ENCODE measurements around the gene HSP90B1.
A peak's percentile ranks its signal among the peaks of the same experiment; 100 is the strongest.

The HSP90B1 gene

DNA sequence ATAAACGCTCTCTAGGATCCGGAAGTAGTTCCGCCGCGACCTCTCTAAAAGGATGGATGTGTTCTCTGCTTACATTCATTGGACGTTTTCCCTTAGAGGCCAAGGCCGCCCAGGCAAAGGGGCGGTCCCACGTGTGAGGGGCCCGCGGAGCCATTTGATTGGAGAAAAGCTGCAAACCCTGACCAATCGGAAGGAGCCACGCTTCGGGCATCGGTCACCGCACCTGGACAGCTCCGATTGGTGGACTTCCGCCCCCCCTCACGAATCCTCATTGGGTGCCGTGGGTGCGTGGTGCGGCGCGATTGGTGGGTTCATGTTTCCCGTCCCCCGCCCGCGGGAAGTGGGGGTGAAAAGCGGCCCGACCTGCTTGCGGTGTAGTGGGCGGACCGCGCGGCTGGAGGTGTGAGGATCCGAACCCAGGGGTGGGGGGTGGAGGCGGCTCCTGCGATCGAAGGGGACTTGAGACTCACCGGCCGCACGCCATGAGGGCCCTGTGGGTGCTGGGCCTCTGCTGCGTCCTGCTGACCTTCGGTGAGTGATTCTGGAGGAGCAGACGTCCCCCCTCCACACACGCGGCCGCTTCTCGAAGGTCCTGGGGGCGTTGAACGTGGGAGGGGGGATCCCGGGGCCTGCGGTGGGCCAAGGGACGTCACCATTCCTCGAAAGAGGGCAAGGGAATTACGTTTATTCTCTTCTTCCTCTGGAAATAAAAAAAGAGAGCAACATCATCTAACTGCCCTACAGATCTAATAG, at the start of gene HSP90B1:
HSP90B1 (plus strand) TSS at position 377 of the 753 bp plus-strand sequence; CDS start at position 483, 106 bp downstream.
- DNase-seq (ENCODE audit: low spot score), result peak; percentile 98

DNA sequence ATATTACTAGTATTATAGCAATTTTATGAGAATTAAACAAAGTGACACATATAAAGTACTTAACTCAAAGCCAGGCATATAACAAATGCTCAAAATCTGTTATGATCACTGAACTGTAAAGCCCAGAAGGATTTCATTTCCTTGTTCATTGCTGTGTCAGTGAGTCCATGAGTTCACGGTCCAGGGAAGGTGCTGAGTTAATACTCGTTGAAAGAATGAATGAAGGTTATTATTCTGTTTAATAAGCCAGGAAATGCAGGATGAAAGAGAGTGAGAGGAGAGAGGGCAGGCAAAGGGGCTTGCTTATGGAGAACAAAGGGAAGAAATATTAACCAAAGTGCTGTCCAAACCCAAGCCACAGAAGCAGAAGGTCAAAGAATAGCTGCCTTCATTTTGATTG, 48.9 kb upstream of the HSP90B1 start:
- no peak for DNase-seq (ENCODE audit: low spot score)

DNA sequence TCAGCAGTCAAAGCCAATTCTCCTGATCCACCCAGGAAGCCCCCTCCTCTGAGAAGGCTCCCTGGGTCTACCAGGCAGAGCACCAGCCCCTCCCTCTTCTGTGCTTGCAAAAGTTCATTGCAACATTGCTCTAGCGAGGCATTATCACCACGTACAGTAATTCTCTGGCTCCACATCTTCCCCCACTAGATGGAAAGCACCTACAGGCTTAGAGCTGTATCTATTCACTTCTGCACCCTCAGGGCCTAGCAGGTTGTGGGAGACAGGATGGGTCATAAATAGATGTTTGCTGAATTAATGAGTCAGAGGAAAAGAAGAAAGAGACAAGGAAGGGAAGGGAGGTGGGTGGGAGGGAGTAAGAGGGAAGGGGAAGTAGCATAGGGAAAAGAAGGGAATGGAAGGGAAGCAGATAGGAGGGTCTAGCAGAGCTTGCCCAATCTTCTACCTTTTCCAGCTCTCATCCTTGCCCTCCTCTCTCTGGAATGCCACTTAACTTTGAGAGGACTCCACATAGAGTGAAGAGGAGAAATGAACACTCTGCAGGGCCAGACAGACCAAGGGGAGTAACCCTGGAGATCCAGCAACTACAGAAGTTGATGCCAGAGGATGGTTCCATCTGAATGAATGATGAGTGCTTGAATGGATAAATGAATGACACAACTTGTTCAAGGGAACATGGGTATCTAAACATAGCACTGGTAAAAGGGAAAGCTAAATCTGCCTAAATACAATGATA, 47.2 kb upstream of the HSP90B1 start:
- DNase-seq (ENCODE audit: low spot score), result no peak

DNA sequence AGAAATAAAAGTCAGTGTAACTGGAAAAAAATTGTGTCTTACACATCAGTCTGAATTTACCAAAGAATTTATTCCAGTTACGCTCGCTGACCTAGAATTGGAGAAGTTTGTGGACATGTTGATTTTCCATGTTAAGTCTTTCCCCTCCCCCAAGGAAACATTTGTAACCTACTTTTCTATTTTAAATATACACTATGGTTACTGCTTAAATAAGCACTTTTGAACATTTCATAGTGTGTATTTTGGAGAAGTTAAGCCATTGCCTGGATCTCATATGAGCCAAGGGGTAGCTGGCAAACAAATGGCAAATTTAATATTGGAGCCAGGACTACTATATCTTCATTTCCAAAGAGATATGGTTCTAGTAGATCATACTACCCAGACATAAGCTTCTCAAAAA, 46.3 kb upstream of the HSP90B1 start:
- DNase-seq (ENCODE audit: low spot score), result no peak

DNA sequence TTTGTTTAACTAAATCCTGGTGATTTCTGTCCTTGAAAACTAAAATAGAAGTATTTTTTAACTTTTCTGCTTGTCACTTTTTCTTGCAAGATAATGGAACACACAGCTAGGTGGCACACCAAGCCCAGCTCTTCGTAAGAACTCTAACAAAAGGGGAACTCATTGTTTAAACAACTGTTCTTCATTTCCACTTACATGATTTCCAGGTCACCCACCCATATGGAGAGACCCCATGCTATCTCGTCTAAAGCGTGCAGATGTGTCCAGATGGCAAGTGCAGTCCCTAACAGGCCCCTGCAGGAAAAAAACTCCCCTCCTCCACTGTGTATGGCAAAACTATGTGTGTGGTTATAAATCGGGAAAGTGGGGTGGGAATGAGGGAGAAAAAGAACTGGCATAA, 45.9 kb upstream of the HSP90B1 start:
- DNase-seq (ENCODE audit: low spot score), result peak; percentile 49

DNA sequence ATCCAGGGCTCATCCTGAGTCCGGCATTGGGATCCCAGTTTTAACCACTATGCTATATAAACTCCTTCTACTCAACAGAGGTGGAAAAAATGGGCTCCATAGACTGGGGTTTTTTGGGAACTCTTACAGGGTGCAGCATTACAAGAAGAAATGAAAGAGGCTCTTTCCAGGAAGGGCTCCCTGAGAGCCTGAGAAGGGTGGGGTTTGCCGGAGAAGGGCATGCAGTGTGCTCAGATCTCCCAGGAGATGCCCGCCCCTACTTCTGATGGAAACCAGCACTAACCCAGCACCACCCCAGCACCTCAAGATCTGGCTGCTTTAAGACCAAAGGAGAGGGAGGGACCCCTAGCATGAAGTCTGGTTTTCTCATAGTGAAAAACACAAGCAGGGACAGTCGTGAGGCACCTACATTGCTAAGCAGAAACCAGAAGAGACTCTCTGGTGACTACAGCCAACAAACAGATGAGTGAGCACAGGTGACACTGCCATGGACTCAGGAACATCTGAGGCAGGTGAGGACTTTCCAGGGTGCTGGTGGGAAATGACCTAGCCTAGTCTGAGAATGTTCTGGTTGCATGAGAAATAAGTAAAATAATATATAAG, 43.9 kb upstream of the HSP90B1 start:
- no peak for DNase-seq (ENCODE audit: low spot score)

DNA sequence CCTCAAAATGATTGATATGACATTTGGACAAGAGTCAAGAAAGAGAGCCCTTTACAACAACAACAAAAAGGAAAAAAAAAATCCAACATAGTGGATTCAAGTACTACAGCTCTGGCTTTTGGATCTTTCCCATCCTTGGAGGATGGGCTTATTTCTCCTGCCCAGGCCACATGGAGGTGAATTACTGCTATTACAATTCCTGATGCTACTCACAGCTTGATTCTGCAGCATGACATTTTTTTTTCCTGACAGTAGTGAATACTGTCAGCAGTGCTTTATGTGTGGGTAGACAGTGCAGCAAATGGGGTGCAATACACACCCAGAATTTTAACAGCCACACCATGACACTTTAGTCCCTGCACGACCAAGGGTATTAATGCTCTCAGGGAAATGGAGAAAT, 42.5 kb upstream of the HSP90B1 start:
- no peak for DNase-seq (ENCODE audit: low spot score)

DNA sequence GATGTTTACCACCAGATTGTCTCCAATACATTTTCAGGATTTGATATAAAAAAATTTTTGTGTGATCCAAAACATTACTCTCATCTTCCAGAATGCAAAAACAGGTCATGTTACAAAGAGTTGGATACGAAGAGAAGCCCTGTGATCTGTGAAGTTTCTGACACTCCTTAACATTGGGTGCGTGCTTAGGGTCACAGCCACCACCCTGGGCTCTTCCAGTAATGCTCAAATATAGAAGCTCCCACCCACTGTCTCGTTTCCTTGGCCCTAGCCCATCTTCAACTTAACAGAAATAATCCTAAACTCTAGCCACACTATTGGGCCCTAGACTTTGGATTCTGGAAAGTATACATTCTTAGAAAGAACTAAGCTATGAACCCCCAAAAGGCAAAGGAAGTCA, 32.9 kb upstream of the HSP90B1 start:
- DNase-seq (ENCODE audit: low spot score), result no peak

DNA sequence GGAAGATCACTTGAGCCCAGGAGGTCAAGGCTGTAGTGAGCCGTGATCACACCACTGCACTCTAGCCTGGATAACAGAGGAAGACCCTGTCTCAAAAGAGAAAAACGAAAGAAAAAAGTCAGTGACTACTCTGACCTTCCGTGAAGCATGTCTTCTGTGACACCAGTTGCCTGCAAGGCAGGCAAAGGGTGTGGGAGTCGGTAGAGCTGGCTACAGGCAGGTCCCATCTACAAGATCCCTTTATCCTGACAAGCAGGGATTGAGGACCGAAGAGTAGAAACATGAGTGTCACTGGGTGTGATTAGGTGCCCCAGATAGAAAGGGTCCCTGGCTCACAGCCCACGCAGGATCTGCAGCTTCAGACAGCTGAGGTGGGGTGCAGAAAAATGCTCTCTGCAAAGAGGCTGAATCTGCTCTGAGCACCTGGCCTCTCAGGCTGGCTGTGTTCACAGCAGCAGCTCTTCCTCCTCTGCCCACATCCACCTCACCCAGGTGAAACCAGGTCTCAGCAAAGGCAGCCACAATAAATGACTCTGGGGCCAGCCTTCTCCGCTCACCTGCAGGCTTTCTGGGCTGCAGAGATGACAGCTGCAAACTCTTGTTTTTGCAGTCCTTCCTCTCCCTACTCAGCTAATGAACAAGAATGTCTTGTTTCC, 28.6 kb upstream of the HSP90B1 start:
- no peak for DNase-seq (ENCODE audit: low spot score)

DNA sequence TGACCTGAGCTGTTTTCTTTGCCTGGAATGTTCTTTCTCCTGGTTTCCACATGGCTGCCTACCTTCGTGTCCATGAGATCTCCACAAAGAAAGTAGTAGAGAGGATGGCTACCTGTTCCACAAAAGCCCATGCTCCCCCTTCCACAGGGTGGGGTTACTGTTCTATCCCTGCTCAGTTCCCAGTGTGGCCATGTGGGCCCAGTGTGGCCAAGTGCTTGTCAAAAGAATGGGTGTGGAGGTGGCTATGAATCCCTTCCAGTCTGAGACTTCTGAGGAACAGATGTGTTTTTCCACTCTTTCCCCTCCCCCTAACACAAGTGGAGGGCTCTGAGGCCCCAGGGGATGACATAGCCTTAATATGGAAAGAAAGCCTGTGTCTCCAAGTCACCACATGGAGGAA, 26.2 kb upstream of the HSP90B1 start:
- no peak for DNase-seq (ENCODE audit: low spot score)

DNA sequence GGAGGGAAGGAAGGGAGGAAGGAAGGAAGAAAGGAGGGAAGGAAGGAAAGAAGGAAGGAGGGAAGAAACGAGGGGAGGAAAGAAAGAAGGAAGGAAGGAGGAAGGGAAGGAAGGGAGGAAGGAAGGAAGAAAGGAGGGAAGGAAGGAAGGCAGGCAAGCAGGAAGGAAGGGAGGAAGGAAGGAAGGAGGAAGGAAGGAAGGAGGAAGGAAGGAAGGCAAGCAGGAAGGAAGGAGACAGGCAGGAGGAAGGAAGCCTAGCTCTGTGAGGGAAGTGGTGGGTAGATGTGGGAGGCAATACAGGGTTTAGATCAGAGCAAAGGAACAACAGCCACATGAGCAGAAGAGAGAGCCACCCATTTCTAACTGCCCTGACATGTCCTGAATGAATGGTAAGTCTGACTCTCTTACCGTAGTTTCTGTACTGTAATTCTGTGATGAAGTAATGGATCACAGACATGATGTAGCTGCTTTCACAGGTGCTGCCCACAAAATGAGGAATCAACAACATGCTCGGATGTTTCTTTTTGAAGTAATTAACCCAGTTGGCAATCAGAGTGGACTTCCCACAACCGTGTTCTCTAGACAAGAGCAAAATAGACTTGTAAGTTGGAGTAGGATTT, 24.4 kb upstream of the HSP90B1 start:
- no peak for DNase-seq (ENCODE audit: low spot score)

DNA sequence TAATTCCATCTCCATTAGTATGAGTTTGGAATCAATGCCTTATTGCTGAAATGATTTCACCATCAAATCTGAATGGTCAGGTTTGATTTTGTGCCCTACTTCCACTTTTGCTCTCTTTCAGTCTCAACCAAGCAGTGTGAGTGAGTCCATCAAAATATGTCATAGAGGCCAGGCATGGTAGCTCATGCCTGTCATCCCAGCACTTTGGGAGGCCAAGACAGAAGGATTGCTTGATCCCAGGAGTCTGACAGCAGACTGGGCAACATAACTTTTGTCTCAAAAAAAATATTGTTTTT, 22.0 kb upstream of the HSP90B1 start:
- no peak for DNase-seq (ENCODE audit: low spot score)

DNA sequence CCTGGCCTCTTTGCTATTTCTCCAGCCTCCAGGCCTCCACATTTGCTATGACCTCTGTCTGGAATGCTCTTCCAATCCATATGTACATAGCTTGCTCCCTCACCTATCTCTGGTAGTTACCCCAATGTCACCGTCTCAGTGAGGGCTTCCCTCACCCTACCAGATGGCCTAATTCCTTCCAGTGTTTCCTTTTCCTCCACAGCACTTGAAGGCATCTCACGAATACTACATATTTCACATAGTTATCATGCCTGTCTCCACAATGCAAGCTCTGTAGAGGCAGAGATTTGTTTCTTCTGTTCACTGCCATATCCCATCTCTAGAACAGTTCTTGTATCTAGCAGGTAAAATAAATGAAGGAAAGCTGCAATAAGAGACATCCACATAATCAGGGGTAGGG, 21.3 kb upstream of the HSP90B1 start:
- peak; percentile 57 for DNase-seq (ENCODE audit: low spot score)

DNA sequence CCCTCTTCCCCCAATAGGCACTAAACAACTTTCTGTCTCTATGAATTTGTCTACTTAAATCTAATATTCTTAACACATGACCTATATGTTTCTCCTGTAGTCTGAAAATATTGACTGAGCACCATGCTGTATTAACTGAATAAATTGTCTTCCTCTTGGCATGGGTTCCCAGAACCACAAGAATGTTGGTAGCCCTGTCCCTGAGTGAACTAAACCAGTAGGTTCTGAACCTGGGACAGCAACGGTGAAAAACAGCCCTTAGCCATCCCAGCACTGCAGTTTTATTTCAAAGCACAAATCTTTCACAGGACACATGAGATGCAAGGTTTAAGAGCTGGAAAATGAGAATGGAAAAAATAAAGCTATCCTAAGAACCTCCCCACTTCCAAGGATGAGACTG, 20.4 kb upstream of the HSP90B1 start:
- no peak for DNase-seq (ENCODE audit: low spot score)

DNA sequence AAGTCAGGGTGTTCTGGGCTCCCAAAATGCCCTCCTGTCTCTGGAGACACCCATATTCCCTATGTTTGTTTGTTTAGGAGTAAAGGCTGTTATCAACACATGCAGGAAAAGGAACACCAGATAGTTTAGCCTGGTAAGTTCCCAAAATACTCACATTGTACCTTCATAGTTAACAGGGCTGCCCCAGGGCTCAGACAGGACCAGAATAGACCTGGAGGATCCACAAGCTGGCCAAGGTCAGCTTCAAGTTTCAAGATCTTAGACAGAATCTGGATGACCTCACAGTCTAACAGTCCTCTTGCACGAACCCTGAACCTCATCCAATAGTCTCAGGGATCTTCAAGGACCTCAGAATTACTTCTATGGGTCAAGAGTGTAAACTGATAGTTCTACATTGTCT, 18.1 kb upstream of the HSP90B1 start:
- DNase-seq (ENCODE audit: low spot score), result no peak

DNA sequence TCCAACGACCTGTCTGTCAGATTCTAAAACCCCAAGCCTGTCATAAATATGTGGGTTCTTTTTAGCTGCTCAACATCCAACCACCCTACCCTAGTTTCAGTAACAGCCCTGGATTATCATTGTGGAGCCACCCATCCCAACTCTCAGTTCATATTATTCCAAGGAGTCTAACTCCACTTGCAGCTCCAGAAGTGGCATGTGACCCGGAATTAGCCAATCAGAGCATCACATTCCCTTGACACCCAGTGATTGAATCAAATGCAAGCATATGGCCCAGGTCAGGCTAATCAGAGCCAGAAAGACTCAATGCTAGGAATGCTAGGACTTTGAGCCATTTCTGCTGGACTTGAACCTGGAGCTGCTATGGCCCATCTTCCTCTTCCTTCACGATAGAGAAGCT, 17.1 kb upstream of the HSP90B1 start:
- DNase-seq (ENCODE audit: low spot score), result no peak

DNA sequence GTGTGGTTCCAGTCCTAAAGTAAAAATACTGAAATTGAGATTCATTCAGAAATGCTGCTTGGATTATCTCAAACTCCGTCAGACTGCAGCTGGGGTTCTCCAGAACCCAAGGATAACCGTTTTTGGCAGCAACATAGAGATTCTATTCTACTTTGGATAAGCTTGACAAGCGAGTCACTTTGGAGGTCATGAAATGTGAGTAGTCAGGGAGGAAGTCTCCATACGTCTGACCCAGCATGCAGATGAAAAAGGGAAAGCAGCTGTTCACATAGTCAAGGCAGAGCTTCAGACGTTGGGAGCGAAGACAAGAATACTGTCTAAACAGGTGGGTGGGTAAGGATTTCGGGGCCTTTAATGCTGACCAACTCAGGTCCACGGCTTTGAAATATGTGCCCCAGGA, 14.9 kb upstream of the HSP90B1 start:
- no peak for DNase-seq (ENCODE audit: low spot score)

DNA sequence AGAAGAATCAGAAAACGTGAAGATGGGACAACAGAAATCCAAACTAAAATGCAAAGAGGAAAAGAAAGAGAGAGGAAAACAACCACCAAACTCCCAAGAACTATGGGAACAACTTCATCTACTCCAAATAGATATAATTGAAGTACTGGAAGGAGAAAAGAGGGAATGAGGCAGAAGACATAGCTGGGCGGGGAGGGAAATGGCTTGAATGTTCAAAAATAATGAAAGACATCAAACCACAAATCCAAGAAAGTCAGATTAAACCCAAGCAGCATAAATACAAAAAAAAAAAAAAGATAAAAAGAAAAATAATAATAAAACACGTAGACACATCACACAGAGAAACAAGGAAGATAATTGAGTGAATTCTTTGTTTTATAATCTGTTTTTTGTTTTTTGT, 12.3 kb upstream of the HSP90B1 start:
- no peak for DNase-seq (ENCODE audit: low spot score)

DNA sequence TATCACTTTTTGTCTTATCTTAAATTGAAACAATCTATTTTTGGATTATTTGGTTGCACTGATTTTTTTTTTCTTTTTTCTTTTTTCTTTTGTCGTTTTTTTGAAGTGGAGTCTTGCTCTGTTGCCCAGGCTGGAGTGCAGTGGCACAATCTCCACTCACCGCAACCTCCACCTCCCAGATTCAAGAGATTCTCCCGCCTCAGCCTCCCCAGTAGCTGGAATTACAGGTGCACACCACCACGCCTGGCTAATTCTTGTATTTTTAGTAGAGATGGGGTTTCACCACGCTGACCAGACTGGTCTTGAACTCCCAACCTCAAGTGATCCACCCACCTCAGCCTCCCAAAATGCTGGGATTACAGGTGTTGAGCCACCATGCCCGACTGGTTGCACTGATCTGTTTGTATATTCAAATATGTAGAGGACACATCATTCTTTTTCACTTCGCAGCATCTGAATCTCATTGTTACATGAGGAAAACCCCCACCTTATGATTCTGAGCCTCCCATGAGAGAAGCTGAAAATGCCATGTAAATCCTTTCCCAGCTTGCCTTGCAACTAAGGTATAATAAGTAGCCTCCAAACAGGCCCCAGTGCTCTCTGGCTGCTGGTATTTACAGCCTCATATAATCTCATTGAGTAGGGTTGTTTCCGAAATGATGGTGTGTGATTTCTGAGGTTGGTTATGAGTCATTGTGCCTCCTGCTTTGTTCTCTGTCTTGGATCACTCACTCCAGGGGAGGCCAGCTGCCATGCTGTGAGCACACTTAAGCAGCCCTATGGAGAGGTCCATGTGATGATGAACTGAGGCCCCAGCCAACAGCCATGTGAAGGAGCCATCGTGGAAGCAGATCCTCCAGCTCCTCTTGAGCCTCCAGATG, 5.2 kb upstream of the HSP90B1 start:
- DNase-seq (ENCODE audit: low spot score), result no peak

DNA sequence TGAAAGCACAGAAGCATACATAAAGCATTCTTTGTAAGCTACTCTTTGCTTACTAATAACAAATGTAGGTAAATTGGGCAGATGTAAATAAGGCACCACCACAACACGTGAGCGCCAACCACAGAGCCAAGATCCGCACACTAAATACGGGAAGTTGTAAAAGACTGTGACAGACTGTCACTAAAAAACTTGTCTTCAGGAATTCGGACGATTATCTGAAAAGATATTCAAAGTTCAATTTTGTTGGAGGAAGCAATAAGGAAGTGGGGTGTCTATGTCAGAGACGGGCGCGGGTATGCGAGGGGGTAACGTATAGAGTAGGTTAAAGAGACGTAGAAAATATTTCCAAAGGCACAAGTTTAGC, 1.5 kb upstream of the HSP90B1 start:
- DNase-seq (ENCODE audit: low spot score), result no peak

DNA sequence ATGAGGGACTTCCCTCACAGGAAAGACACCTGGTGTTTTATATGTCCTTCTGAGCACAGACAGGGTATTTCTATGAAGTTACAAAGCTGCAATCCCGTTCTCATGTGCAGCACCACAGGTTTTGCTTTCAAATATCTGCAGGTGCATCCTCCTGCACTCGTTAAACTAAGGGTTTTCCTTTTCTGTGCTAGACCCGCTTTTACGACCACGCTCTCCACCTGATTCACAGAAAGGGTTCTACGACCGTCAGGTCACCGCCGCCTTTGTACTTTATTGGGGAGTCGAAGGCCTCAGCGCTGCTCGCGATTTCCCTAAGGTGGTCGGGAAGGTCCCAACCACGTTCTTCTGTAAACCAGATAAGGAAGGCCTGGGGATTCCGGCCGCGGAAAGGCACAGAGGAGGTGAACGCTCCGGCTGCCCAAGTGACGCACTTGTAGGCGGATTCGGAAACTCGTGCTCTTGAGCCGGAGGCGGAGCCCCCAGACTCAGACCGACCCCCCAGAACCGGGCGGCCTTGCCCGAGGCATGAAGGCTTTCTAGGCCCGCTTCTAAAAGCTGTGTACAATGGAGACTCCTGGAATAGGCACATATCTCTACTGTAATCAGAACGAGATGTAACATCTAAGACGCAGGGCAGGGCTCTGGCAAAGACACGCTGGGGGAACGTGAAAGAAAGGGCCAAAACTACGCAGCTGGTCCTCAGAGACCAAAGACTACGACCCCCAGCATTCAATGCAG, 995 bp upstream of the HSP90B1 start:
- peak; percentile 81 for DNase-seq (ENCODE audit: low spot score)

All from AG08396 (cell line).